ENCODE results near the gene KLHL36.

- TF ChIP-seq CTCF (IDR thresholded peaks at IDR 0.05) (no peak), POLR2A (IDR thresholded peaks at IDR 0.05) (no peak)
Observed at GRCh38 chr16:84654238-84654637, 5.9 kb downstream of the KLHL36 start.

Data from lower leg skin (tissue), 3 donors.